GM12878 (cell line): Measurements from ENCODE around the gene TRAPPC6A.

Experiments
- CEBPB ChIP-seq, 2 experiments: fragments of 150-350 bp in 1 of 2; IDR thresholded peaks; 2 replicates each; pipeline ENCODE4 v1.6.1; 2012 to 2014; ENCODE audit warnings: low read depth in 2 of 2, low read length in 2 of 2, borderline replicate concordance in 1 of 2, inconsistent platforms in 1 of 2
- EGR1 ChIP-seq, 2 experiments: IDR thresholded peaks; 1 replicate in 1 of 2; 2 replicates in 1 of 2; pipeline ENCODE4 v1.6.1; 2011 to 2012; ENCODE audit warnings: low read depth in 2 of 2, low read length in 2 of 2, borderline replicate concordance in 1 of 2, mild to moderate bottlenecking in 1 of 2, moderate library complexity in 1 of 2
- GATAD2B ChIP-seq: fragments of 450-650 bp; conservative IDR thresholded peaks from 2 replicates; pipeline ENCODE4 v1.6.1; 2017; ENCODE audit warnings: low read depth, mild to moderate bottlenecking, moderate library complexity
- JUND ChIP-seq: IDR thresholded peaks from 2 replicates; pipeline ENCODE4 v1.6.1; 2012; ENCODE audit warnings: low read depth, mild to moderate bottlenecking, low read length, improper control_type of control experiment, moderate library complexity
- MXI1 ChIP-seq: fragments of 150-350 bp; IDR thresholded peaks from 2 replicates; pipeline ENCODE4 v1.6.1; 2011; ENCODE audit warnings: low read depth, mild to moderate bottlenecking, inconsistent platforms, low read length, improper control_type of control experiment
- NR2C1 ChIP-seq: fragments of 450-650 bp; IDR thresholded peaks from 2 replicates; pipeline ENCODE4 v1.6.1; 2017; ENCODE audit warnings: antibody characterized with exemption, mild to moderate bottlenecking, moderate library complexity
- NR2C2 ChIP-seq: IDR thresholded peaks from 2 replicates; pipeline ENCODE4 v1.6.1; 2011; ENCODE audit warnings: borderline replicate concordance, low read depth; ENCODE audit not compliant: control insufficient read depth, insufficient read length
- POLR2A ChIP-seq: IDR thresholded peaks from 2 replicates; pipeline ENCODE4 v1.6.1; 2011; ENCODE audit warnings: low read depth, mild to moderate bottlenecking, low read length
- POLR2AphosphoS5 ChIP-seq: IDR thresholded peaks from 2 replicates; pipeline ENCODE4 v1.6.1; 2011; ENCODE audit warnings: mild to moderate bottlenecking, low read length, inconsistent platforms
- TARDBP ChIP-seq: IDR thresholded peaks from 2 replicates; pipeline ENCODE4 v1.6.1; 2016; ENCODE audit warnings: borderline replicate concordance
- ZZZ3 ChIP-seq: IDR thresholded peaks from 2 replicates; pipeline ENCODE4 v1.6.1; 2011; ENCODE audit warnings: low read depth; ENCODE audit not compliant: control insufficient read depth, insufficient read length
- TF ChIP-seq, protein P1 (sequence below): IDR thresholded peaks from 2 replicates; pipeline ENCODE4 v1.6.1; 2012; ENCODE audit warnings: mild to moderate bottlenecking, low read depth, low read length
- TF ChIP-seq, protein P2 (sequence below), 3 experiments: IDR thresholded peaks in 2 of 3; conservative IDR thresholded peaks in 1 of 3; 2 replicates each; pipeline ENCODE4 v1.5.1; 2011; ENCODE audit warnings: low read depth in 3 of 3, low read length in 3 of 3, mild to moderate bottlenecking in 3 of 3, control low read depth in 2 of 3, moderate library complexity in 2 of 3, inconsistent platforms in 1 of 3, mixed read lengths in 1 of 3; ENCODE audit not compliant: control insufficient read depth in 2 of 3, insufficient read depth in 1 of 3; ENCODE audit errors: extremely low read depth in 1 of 3
- TF ChIP-seq, protein P3 (sequence below): fragments of 450-650 bp; formaldehyde crosslinking; IDR thresholded peaks from 2 replicates; pipeline ENCODE4 v1.4.0; 2020; ENCODE audit warnings: mild to moderate bottlenecking, moderate library complexity

DNA sequence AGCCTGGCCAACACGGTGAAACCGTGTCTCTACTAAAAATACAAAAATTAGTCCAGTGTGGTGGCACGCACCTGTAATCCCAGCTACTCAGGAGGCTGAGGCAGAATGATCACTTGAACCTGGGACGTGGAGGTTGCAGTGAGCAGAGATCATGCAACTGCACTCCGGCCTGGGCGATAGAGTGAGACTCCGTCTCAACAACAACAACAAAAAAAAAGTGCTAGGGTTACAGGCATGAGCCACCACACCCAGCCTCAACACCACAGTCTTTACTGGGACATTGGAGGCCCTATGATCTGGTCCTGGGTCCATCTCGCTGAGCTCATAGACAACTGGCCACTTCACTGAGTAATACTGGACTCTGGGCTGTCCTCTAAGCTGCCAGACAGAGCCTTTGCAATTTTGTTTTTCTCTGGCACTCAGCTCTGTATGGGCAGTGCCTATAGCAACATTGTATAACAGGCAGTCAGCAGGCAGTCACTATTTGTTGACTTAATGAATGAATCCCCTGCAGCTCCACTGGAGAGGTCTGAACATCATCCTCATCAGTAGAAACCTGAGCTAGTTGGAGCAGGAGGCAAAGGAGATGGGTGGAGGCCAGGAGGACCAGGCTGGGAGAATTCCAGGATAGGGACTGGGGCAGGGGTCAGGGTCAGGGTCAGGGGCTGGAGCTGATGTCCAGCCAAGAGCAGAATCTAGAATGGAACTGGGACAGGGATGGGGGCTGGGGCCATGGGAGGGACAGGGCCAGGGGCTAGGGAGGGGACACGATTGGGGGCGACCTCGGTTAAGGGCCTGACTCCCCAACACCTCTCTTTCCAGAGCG, 8.7 kb upstream of the TRAPPC6A start:
- TF ChIP-seq POLR2A: no peak
- TF ChIP-seq EGR1 (IDR thresholded peaks at IDR 0.05; ENCODE audit: borderline replicate concordance in 1 of 2, low read depth in 2 of 2, low read length in 2 of 2): no peak
- TF ChIP-seq JUND: no peak
- TF ChIP-seq NR2C1: no peak
- TF ChIP-seq, protein P1, sequence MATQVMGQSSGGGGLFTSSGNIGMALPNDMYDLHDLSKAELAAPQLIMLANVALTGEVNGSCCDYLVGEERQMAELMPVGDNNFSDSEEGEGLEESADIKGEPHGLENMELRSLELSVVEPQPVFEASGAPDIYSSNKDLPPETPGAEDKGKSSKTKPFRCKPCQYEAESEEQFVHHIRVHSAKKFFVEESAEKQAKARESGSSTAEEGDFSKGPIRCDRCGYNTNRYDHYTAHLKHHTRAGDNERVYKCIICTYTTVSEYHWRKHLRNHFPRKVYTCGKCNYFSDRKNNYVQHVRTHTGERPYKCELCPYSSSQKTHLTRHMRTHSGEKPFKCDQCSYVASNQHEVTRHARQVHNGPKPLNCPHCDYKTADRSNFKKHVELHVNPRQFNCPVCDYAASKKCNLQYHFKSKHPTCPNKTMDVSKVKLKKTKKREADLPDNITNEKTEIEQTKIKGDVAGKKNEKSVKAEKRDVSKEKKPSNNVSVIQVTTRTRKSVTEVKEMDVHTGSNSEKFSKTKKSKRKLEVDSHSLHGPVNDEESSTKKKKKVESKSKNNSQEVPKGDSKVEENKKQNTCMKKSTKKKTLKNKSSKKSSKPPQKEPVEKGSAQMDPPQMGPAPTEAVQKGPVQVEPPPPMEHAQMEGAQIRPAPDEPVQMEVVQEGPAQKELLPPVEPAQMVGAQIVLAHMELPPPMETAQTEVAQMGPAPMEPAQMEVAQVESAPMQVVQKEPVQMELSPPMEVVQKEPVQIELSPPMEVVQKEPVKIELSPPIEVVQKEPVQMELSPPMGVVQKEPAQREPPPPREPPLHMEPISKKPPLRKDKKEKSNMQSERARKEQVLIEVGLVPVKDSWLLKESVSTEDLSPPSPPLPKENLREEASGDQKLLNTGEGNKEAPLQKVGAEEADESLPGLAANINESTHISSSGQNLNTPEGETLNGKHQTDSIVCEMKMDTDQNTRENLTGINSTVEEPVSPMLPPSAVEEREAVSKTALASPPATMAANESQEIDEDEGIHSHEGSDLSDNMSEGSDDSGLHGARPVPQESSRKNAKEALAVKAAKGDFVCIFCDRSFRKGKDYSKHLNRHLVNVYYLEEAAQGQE: no peak
- TF ChIP-seq, protein P2, sequence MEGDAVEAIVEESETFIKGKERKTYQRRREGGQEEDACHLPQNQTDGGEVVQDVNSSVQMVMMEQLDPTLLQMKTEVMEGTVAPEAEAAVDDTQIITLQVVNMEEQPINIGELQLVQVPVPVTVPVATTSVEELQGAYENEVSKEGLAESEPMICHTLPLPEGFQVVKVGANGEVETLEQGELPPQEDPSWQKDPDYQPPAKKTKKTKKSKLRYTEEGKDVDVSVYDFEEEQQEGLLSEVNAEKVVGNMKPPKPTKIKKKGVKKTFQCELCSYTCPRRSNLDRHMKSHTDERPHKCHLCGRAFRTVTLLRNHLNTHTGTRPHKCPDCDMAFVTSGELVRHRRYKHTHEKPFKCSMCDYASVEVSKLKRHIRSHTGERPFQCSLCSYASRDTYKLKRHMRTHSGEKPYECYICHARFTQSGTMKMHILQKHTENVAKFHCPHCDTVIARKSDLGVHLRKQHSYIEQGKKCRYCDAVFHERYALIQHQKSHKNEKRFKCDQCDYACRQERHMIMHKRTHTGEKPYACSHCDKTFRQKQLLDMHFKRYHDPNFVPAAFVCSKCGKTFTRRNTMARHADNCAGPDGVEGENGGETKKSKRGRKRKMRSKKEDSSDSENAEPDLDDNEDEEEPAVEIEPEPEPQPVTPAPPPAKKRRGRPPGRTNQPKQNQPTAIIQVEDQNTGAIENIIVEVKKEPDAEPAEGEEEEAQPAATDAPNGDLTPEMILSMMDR (IDR thresholded peaks at IDR 0.05 in 2 of 3, conservative IDR thresholded peaks at IDR 0.05 in 1 of 3; ENCODE audit: control insufficient read depth in 2 of 3, extremely low read depth in 1 of 3, insufficient read depth in 1 of 3, low read depth in 3 of 3, low read length in 3 of 3): no peak
- no peak for TF ChIP-seq TARDBP
- no peak for TF ChIP-seq MXI1
- TF ChIP-seq, protein P3, sequence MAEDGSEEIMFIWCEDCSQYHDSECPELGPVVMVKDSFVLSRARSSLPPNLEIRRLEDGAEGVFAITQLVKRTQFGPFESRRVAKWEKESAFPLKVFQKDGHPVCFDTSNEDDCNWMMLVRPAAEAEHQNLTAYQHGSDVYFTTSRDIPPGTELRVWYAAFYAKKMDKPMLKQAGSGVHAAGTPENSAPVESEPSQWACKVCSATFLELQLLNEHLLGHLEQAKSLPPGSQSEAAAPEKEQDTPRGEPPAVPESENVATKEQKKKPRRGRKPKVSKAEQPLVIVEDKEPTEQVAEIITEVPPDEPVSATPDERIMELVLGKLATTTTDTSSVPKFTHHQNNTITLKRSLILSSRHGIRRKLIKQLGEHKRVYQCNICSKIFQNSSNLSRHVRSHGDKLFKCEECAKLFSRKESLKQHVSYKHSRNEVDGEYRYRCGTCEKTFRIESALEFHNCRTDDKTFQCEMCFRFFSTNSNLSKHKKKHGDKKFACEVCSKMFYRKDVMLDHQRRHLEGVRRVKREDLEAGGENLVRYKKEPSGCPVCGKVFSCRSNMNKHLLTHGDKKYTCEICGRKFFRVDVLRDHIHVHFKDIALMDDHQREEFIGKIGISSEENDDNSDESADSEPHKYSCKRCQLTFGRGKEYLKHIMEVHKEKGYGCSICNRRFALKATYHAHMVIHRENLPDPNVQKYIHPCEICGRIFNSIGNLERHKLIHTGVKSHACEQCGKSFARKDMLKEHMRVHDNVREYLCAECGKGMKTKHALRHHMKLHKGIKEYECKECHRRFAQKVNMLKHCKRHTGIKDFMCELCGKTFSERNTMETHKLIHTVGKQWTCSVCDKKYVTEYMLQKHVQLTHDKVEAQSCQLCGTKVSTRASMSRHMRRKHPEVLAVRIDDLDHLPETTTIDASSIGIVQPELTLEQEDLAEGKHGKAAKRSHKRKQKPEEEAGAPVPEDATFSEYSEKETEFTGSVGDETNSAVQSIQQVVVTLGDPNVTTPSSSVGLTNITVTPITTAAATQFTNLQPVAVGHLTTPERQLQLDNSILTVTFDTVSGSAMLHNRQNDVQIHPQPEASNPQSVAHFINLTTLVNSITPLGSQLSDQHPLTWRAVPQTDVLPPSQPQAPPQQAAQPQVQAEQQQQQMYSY (CRISPR knock-in tag): no peak
- TF ChIP-seq GATAD2B: no peak
- no peak for TF ChIP-seq ZZZ3
- TF ChIP-seq NR2C2: no peak
- no peak for TF ChIP-seq POLR2AphosphoS5
- no peak for TF ChIP-seq CEBPB (IDR thresholded peaks at IDR 0.05; ENCODE audit: borderline replicate concordance in 1 of 2, low read depth in 2 of 2, low read length in 2 of 2)
